NCI-H146 treated with DMSO at 0.1 percent for 48 hours (cell line): ENCODE measurements around the gene LETMD1.
"Not testable (repeated sequence)": the region's sequence is repeated elsewhere in the genome, so short reads cannot be mapped to it uniquely, and the experiment has no call there.

ENCODE experiments used
- DNase-seq: peaks from one replicate; lab custom pipeline; 2025; ENCODE audit not compliant: unreplicated experiment; lab: John Stamatoyannopoulos, UW

Gene LETMD1

GRCh38 chr12:51047655-51048540 lies at the start of gene LETMD1:
Gene LETMD1 (plus strand): TSS chr12:51048327. CDS start chr12:51048357, 30 bp downstream.
- DNase-seq = peak; percentile 97

- DNase-seq = no peak
Measured at GRCh38 chr12:50999093-50999492, 49.0 kb upstream of the LETMD1 start.

- no peak for DNase-seq
Measured at GRCh38 chr12:51000245-51000644, 47.9 kb upstream of the LETMD1 start.

- no peak for DNase-seq
Measured at GRCh38 chr12:51001799-51002198, 46.3 kb upstream of the LETMD1 start.

- no peak for DNase-seq
Measured at GRCh38 chr12:51004504-51004903, 43.6 kb upstream of the LETMD1 start.

GRCh38 chr12:51005030-51005429 lies 43.1 kb upstream of the LETMD1 start:
- DNase-seq = no peak

- DNase-seq = no peak
Measured at GRCh38 chr12:51005671-51006070, 42.5 kb upstream of the LETMD1 start.

GRCh38 chr12:51008329-51009055 lies 39.6 kb upstream of the LETMD1 start:
- no peak for DNase-seq

GRCh38 chr12:51009056-51009440 lies 39.1 kb upstream of the LETMD1 start:
- DNase-seq = no peak

- DNase-seq = no peak
Measured at GRCh38 chr12:51011955-51012354, 36.2 kb upstream of the LETMD1 start.

GRCh38 chr12:51012570-51013236 lies 35.4 kb upstream of the LETMD1 start:
- DNase-seq = no peak

- DNase-seq = no peak
Measured at GRCh38 chr12:51013441-51013840, 34.7 kb upstream of the LETMD1 start.

- not testable (repeated sequence) for DNase-seq
Measured at GRCh38 chr12:51014467-51014866, 33.7 kb upstream of the LETMD1 start.

GRCh38 chr12:51017452-51017851 lies 30.7 kb upstream of the LETMD1 start:
- no peak for DNase-seq

- DNase-seq = no peak
Measured at GRCh38 chr12:51018956-51019355, 29.2 kb upstream of the LETMD1 start.

GRCh38 chr12:51019927-51020326 lies 28.2 kb upstream of the LETMD1 start:
- no peak for DNase-seq

GRCh38 chr12:51020448-51021182 lies 27.5 kb upstream of the LETMD1 start:
- peak; percentile 88 for DNase-seq

- no peak for DNase-seq
Measured at GRCh38 chr12:51021694-51022093, 26.4 kb upstream of the LETMD1 start.

GRCh38 chr12:51023625-51024382 lies 24.3 kb upstream of the LETMD1 start:
- no peak for DNase-seq

GRCh38 chr12:51025338-51025835 lies 22.7 kb upstream of the LETMD1 start:
- DNase-seq = no peak
